Stimulated activated CD4-positive, alpha-beta T cell treated with anti-CD3 and anti-CD28 coated beads, TNF-alpha, amount 100 ng/mL, for 48 hours (primary cell): Measurements from ENCODE around the gene LLGL2.

ENCODE experiments used
- DNase-seq, 3 donors: peaks; one replicate each; pipeline ENCODE4 v3.0.0-alpha.2; 2020; ENCODE audit warnings: low read depth in 3 of 3

Gene LLGL2

DNA sequence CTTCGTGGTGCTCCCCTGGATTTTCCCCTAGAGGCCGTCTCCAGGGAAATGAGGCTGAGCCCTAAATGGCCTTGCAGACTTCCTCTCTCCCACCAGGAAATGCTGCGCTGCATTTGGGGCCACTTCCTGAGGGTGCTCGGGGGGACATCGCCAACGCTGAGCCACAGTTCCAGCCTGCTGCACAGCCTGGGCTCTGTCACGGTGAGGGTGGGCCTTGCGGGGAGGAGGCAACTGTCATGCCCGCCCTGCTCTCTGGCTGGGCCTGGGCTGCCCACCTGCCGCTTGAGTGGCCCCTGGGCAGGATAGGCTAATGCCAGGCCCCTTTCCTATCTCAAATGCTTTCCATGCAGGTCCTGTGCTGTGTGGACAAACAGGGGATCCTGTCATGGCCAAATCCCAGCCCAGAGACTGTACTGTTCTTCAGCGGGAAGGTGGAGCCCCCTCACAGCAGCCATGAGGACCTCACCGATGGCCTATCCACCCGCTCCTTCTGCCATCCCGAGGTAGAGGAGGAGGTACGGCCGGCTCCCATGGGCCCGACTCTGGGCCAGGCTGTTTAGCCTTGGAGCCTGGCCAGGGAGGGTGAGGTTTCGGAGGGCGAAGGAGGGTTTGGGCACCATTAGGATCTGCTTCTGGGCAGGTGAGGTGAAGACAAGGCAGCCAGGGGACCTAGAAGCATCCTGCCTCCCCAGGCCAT is 34.4 kb upstream of the LLGL2 start:
- no peak for DNase-seq

DNA sequence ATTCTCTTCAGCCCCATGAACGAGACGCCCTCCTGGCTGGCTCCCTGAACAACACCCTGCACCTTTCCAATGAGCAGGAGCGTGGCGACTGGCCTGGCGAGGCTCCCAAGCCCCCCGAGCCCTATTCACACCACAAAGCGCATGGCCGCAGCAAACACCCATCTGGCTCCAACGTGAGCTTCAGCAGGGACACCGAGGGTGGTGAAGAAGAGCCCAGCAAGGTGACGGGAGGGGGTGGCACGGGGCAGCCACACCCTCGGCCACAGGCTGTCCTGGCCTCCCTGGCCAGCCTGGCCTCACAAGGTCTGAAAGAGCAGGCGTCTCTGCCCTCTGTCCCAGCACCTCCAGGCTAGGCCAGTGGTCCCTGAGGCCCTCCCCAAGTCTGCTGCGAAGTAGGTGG is 33.8 kb upstream of the LLGL2 start:
- no peak for DNase-seq

DNA sequence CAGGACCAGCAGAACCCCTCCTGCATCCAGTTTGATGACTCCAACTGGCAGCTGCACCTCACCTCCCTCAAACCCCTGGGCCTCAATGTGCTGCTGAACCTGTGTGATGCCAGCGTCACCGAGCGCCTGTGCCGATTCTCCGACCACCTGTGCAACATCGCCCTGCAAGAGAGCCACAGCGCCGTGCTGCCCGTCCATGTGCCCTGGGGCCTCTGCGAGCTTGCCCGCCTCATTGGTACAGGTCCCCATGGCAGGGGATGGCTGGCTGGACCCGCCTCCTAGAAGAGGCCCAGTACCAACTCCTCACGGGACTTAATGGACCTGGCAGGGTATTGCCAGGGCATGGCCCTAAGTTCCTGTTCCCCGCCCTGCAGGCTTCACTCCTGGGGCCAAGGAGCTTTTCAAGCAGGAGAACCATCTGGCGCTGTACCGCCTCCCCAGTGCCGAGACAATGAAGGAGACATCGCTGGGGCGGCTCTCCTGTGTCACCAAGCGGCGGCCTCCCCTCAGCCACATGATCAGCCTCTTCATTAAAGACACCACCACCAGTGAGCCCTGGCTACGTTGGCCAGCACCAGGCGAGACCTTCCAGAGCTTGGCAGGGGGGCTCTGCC is 32.8 kb upstream of the LLGL2 start:
- DNase-seq, result no peak

DNA sequence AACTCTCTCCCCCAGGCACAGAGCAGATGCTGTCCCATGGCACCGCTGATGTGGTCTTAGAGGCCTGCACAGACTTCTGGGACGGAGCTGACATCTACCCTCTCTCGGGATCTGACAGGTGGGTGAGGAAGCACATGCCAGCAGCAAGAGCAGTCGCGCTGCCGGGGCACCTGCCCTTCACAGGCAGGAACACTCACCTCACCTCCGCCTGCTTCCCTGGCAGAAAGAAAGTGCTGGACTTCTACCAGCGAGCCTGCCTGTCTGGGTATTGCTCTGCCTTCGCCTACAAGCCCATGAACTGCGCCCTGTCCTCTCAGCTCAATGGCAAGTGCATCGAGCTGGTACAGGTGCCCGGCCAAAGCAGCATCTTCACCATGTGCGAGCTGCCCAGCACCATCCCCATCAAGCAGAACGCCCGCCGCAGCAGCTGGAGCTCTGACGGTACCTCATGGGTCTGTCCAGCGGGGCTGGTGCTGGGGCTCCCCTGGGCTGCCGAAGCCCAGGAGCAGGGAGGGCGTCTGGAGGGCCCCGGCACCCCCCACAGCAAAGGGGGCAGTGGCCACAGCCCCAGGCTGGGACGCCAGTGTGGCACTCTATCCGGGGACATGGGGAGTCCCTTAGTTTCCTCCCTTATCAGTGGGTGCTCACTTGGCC is 31.9 kb upstream of the LLGL2 start:
- no peak for DNase-seq

DNA sequence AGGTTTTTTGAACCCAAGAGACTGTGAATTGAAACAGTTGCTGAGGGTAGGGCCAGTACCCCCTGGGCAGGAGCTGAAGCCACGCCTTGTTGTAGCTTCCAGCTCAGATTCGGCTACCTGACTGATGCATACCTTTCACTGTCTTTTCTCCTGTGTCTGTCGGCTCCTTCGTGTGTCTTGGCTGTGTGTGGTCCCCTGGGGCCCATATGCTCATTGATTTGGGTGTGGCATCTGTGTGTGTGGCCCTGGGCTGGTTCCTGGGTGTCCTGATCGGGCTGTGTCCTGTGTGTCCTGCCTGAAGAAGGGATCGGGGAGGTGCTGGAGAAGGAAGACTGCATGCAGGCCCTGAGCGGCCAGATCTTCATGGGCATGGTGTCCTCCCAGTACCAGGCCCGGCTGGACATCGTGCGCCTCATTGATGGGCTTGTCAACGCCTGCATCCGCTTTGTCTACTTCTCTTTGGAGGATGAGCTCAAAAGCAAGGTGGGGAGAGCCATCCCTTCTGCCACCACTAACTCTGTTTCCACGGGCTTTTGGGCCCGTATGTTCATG is 31.1 kb upstream of the LLGL2 start:
- no peak for DNase-seq

DNA sequence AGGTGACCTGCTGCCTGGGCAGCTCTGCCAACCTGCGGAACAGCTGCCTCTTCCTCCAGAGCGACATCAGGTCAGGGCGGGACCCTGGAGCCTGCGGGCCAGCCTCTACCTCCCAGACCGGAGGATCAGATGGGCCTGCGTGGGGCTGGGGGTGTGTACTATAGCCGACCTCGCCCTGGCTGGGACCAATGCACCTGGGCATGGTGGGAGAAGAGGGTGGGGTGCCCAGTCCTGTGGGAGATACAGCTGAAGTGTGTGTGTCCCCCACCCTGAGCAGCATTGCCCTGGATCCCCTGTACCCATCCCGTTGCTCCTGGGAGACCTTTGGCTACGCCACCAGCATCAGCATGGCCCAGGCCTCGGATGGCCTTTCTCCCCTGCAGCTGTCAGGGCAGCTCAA is 29.5 kb upstream of the LLGL2 start:
- DNase-seq, result no peak

DNA sequence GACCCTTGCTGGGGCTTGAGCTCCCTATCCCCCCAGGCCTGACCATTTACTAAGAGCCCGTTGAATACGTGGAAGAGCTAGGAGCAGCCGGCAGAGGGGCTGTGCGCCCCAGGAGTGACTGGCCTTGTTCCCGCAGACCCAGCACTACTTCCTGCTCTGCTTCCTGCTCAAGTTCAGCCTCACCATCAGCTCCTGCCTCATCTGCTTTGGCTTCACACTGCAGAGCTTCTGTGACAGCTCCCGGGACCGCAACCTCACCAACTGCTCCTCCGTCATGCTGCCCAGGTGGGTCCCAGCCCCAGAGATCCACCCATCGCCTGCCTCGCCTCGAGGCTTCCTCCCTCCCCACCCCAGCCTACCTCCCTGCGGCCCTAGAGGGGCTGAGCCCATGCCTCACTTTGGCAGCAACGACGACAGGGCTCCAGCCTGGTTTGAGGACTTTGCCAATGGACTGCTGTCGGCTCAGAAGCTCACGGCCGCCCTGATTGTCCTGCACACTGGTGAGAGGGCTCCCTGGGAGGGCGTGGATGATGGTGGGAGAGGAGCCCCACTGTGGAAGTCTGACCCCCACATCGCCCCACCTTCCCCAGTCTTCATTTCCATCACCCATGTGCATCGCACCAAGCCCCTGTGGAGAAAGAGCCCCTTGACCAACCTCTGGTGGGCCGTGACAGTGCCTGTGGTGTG is 27.3 kb upstream of the LLGL2 start:
- no peak for DNase-seq

DNA sequence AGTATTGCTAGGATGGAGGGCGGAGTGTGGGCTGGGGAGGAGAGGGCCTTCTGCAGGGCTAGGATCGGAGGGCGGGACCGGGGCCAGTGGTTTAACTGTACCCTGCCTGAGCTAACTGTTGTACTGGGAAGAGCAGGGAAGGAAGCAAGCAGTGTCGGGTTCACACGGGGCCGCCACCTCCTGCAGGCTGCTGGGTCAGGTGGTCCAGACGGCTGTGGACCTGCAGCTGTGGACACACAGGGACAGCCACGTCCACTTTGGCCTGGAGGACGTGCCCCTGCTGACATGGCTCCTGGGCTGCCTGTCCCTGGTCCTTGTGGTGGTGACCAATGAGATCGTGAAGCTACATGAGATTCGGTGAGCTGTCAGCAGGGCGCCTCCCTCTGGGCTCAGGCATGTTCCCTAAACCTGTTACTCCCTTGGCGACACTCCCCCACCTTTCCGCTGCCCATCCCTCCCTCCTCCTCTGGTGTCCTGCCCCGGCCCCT is 26.7 kb upstream of the LLGL2 start:
- no peak for DNase-seq

DNA sequence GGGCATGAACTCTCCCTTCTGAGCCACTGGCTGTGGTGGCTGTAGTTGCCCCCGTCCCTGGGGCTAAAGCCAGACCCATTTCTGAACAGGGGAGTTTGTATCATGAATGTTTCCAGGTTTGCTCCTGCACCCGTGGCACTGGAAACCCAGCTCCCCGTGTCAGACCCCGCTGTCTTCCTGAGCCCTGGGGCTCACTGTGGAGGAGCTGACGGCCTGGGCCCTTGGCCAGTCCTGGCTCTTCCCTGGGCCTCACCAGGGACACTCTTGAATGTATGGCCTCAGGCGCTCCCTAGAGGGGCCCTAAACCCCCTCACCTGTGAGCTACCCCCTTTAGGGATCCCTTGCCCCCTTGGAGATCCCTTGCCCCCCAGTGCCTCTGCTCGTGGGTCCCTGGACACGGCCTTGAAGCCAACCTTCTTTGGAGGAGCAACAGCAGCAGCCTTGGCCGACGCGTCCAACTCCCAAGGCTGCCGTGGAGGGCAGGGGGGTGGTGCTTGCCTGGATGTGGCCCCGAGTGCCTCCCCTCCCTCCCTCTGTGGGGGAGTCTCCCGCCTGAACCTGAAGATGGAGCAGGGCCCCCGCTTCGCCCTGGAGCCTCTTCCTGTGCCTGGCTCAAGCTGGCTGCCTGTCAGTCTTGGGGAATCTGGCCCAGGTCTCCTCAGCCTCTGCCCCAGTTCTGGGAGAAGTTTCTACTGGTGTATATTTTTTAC is 26.0 kb upstream of the LLGL2 start:
- no peak for DNase-seq

DNA sequence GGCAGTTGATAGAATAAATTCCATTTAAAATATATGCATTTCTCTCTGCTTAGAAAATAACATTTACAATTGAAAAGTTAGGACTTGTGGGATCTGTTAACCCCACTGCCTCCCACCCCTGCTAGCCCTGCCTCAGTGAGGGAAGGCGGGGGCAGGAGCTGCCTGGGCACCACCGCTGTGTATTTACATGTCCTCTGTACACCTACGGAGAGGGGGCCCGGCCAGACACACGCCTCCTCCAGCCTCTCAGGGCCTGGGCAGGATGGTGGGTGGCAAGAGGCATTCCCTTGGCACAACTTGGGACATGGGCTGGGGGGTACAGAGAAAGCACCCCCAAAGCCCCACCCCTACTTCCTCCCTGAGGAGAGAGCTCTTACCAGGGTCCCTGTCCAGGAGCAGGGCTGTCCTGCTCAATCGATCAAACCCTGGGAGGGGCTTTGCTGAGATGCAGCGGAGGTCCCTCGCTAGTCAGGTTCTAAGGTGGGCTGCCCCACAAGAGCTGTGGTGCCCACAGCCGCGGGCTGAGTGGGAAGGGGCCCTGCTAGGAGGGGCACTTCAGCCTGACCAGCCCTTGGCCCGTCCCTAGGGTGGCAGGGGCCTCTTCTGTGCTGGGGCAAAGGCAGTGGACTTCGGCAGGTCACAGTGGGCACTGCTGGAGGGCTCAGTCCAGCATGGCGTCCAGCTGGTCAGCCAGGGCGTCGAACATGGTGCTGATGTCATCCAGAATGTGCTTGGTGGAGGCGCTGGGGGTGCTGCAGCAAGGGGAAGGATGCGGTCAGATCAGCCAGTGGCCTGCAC is 24.9 kb upstream of the LLGL2 start:
- DNase-seq, result no peak

DNA sequence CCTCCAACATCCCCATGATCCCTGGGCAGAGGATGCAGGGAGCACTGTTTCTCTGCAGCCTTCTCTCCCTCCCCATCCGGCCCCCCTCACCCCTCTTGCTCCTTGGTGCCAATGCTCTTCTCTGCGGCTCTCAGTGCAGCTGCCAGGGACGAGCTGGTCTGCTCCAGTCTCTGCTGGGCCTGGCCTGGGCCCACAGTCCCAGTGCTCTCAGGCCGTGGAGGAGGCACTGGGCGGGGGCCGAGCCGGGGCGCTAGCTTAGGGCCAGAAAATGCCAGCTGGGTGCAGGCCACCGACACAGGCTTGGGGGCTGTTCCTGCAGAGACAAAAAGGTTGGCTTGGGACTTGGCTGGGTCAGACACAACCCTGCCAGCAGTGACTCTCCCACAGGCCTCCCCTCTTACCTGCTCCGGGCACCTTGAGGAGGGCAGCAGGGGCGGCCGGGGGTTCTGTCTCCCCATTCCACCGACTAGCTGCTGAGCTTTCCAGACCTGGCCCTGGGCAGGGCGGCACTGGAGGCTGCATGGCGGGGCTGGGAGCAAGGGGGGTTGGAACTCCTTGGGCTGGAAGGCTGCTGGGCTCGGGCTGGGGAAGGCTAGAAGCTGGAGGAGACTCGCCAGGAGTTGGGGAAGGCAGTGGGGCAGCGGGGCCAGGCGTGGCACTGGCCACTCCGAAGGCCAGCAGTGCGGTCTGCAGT is 24.0 kb upstream of the LLGL2 start:
- DNase-seq, result no peak

DNA sequence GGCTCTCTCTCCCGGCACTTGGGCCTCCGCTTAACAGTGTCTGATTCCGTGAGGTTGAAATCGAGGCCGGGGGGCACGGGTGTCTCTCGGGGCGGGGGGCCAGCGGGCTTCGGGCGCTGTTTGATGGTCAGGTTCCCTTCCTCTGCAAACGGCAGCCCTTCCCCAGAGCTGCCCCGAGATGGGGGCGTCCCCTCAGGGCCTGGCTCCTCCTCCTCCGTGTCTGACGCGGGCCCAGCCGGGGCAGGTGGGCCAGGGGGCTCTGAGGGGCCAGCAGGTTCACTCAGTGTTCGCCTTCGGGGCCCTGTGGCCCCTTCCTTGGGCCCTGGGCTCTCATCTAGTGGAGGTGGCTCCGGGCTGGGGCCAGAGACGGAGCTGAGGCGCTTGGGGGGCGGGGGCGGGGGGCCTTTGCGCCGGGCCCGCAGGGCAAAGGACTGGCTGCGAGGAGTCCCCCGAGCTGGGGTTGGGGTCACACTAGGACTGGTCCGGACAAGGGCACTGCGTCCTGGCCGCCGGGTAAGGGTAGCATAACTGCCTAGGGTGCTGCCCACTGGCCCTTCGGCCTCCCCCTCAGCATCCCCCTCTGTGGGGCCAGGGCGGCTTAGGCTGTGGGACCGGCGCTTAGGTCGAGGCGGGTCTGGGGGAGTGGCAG is 23.3 kb upstream of the LLGL2 start:
- DNase-seq, result no peak

DNA sequence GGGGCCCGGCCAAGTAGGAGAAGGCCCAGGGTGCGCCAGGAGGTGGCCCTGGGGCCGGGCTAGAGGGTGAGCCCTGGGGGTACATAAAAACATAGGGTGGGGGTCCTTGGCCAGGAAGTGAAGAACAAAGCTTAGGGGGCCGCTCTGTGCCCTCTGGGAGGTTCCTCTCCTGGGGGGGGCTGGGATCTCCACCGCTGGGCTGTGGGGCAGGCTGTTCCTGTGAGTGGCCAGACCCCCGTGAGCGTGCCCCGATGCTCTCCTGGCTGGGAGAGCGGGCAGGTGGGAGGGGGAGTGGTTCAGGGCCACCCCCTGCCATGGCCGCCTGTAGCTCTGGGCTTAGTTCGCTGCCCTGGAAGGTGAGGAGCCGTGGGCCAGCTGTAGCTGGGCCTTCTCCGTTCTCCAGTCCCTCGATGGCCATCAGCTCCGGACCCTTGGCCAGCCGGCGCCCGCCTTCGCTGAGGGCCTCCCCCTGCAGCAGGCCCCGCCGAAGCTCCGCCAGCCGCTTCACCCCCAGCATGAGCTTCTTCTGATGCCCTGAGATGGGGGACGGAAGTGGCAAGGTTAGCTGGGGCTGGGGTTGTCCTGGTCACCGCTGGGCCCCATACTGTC is 22.7 kb upstream of the LLGL2 start:
- no peak for DNase-seq

DNA sequence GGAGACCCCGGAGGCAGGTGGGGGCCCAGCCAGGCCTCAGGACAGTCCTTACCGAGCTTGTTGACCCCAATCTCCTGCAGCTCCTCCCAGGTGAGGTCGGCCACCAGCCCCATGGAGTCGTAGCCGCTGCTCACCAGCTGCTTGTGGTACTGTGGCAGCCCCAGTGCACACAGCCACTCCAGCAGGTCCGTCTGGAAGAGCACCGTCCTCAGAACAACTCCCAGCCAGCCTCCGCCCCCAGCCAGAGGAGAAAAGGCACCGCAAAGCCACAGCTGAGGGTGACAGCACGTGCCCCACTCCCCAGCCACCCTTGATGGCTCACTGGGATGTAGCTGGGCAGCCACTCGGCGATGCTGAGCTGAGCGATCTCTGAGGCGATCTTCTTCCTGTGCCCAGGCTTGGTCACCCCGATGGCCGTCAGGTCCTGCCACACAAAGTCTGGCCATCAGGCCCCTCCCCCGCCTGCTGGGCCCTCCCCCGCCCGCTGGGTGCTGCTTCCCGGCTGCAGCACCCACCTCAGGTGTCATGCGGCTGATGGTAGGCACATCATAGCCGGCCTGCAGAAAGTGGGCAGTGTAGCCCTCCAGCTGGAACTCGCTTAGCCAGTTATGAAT is 22.1 kb upstream of the LLGL2 start:
- no peak for DNase-seq

DNA sequence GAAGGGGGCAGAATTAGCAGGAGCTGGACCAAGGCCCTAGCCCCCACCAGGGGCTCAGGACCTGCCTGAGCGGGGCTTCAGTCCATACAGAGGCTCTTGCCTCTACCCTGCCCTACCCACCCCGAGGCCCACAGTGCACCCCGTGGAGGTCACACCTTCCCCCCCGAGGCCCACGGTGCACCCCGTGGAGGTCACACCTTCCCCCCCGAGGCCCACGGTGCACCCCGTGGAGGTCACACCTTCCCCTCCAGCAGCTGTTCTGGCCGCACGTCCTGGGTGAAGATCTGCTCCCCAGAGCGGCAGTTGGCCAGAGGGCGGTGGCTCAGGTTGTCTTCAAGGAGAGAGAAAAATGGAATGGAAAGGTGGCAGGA is 21.5 kb upstream of the LLGL2 start:
- no peak for DNase-seq

DNA sequence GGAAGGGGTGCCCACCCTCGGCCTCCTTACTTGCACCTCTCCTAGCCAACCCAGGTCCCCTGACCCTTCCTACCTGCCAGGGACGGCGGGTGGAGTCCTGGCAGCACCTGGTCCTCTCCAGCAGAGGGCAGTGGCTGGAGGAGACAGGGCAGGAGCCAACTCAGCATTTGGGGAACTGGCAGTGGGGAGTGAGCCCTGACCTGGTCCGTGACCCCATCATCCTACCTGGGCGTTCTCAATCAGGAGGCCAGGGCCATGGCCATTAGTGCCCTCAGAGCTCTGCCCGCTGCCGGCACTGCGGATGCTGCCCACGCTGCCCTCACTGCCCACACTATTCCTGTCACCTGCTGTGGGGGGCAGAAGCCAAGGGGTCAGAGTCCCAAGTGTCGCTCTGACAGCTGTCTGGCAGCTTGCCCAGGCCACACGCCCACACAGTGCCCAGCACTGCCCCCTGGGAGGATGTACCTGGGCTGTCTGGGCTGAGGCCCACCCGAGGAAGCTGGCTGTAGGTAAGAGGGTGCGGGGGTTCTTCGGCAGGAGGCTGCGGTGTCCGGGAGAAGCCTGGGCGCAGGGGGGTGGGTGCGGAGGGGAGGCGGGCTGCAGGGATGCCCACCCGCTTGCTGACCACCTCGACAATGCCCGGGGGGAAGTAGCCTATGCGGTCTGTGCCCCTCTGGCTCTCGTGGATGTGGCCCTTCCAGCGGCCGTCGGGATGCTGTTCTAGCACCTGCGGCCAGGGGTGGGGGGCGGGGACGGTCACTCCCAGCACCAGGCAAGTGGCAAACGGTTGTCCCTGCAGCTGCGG is 20.9 kb upstream of the LLGL2 start:
- no peak for DNase-seq

DNA sequence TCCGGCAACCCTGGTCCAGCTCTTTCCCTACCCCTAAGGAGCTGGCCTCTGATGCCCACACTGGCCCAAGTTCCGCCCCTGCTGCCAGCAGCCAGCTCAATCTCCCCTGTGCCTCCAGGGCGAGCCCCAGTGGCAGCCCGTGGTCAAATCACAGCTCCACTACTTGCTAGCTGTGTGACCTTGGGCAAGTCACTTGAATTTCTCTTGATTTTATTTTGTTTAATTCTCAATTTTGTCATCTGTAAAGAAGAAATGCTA is 20.4 kb upstream of the LLGL2 start:
- DNase-seq, result no peak

DNA sequence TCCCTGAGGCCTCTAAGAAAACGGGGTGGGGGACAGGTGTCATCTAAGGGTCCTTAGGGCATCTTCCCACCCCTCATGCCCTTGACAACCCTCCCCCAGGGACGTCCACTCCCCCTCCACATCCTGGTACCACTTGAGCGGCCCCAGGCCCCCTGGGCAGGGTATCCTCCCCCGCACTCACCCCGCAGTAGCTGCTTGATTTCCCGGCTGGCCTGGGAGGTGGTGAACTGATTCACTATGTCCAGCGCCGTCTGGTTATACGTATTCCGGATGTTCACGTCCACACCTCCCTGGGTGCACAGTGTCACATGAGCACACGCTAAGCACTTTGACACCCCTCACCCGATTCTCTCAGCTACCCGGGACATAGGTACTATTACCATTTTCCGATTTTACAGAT is 19.9 kb upstream of the LLGL2 start:
- no peak for DNase-seq
